Esophagus (tissue), 2 donors: ENCODE results near the gene CDCP1. TPM values are rescaled to one million over a fixed set of nuclear protein-coding genes. Genes with fewer than 3 reads are reported as not detected.

Experiments used
- H3K27ac ChIP-seq, 2 donors: one replicate each; pipeline ENCODE4 v1.5.1; 2013; ENCODE audit warnings: low read depth in 2 of 2, mild to moderate bottlenecking in 2 of 2, inconsistent platforms in 1 of 2, low read length in 1 of 2, moderate library complexity in 1 of 2
- H3K27me3 ChIP-seq, 2 donors: one replicate each; pipeline ENCODE4 v1.6.1; 2013; ENCODE audit warnings: low read length in 2 of 2, control low read depth in 1 of 2, mild to moderate bottlenecking in 1 of 2; ENCODE audit not compliant: insufficient read depth in 2 of 2, control insufficient read depth in 1 of 2
- H3K36me3 ChIP-seq, 2 donors: one replicate each; pipeline ENCODE4 v1.6.1; 2013; ENCODE audit warnings: low read length in 1 of 2; ENCODE audit not compliant: control insufficient read depth in 2 of 2, insufficient read depth in 2 of 2
- H3K4me1 ChIP-seq, 2 donors: one replicate each; pipeline ENCODE4 v1.6.1; 2013; ENCODE audit warnings: low read length in 1 of 2; ENCODE audit not compliant: control insufficient read depth in 2 of 2, insufficient read depth in 2 of 2
- H3K4me3 ChIP-seq, 2 donors: one replicate each; pipeline ENCODE4 v1.5.1; 2013; ENCODE audit warnings: low read length in 2 of 2, mild to moderate bottlenecking in 2 of 2, low read depth in 1 of 2, moderate library complexity in 1 of 2
- H3K9me3 ChIP-seq, 2 donors: one replicate each; pipeline ENCODE4 v1.6.1; 2013; ENCODE audit warnings: mild to moderate bottlenecking in 2 of 2, low read depth in 1 of 2, low read length in 1 of 2, moderate library complexity in 1 of 2; ENCODE audit not compliant: control insufficient read depth in 2 of 2, insufficient read depth in 1 of 2
- WGBS, 2 donors: extraction: QIAGEN DNeasy Blood & Tissue Kit; methylation state at CpG; one replicate each; pipeline ENCODE4 v1.1.7; 2013; 5-methylcytosine and 5-hydroxymethylcytosine counted together
- polyA plus RNA-seq, 2 donors: library from polyadenylated mRNA; stranded (reverse); fragments of 200-250 nt; gene quantifications; one replicate each; pipeline ENCODE4 v1.2.3, GENCODE V29; 2013
- donor health status: healthy with polysubstance abuse.
- donor health status: Bipolar disorder and iron deficiency.

Gene CDCP1, protein sequence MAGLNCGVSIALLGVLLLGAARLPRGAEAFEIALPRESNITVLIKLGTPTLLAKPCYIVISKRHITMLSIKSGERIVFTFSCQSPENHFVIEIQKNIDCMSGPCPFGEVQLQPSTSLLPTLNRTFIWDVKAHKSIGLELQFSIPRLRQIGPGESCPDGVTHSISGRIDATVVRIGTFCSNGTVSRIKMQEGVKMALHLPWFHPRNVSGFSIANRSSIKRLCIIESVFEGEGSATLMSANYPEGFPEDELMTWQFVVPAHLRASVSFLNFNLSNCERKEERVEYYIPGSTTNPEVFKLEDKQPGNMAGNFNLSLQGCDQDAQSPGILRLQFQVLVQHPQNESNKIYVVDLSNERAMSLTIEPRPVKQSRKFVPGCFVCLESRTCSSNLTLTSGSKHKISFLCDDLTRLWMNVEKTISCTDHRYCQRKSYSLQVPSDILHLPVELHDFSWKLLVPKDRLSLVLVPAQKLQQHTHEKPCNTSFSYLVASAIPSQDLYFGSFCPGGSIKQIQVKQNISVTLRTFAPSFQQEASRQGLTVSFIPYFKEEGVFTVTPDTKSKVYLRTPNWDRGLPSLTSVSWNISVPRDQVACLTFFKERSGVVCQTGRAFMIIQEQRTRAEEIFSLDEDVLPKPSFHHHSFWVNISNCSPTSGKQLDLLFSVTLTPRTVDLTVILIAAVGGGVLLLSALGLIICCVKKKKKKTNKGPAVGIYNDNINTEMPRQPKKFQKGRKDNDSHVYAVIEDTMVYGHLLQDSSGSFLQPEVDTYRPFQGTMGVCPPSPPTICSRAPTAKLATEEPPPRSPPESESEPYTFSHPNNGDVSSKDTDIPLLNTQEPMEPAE
- 10 to 100 TPM; 21.0 to 24.3 TPM for polyA plus RNA-seq

DNA sequence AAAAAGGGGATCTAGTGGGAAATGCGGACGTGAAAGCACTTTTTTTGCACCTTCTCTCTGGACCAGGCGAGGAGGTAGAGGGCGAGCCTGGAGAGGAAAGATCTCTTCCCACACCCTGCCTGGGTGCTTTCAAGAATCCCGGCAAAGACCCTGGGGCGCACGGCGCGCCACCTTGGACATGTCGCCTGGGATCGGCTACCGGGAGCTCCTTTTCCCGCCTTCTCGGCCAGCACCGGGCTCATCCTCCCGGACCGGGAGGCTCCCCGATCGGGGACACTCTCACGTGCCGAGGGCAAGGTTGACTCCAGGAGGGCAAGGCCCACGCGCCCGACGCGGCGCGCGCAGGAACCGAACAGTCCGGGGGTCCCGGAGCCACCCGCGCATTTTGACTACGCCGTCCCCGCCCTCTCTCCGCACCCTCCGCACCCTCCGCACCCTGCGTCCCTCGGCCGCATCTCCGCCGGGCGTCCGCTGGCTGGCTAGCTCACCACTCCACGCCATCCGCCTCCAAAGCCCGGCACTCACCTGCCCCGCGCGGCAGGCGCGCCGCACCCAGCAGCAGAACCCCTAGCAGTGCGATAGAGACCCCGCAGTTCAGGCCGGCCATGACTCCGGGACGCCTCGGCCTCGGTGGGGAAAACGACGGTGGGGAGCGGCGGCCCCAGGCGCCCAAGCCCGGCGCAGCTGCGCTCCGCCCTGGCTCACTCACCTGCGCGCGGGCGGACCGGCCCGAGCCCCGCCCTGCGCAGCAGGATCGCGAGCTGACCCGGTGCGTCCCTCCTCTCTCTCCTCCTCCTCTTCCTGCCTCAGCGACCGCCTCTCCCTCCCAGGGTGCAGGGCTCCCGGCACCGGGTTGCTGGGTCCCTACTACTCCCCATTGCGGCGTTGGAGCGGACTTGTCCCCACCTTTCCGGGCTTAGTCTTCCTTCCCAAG is at the start of gene CDCP1:
TSS of gene CDCP1 (minus strand) at position 698 of the 934 bp plus-strand sequence. CDS start at position 607, 91 bp downstream.
- peaks cover 0 to 11% of the 10 kb centered on the region in 2 donors for H3K4me1 ChIP-seq
- no peaks in the 10 kb centered on the region for H3K36me3 ChIP-seq
- H3K27me3 ChIP-seq: no peaks in the 10 kb centered on the region
- H3K9me3 ChIP-seq: no peaks in the 10 kb centered on the region
- peak within 1 kb of the TSS; percentile 85 to 95 for H3K27ac ChIP-seq
- H3K4me3 ChIP-seq: peak within 1 kb of the TSS; percentile 84 to 86
- WGBS, 2 donors: 2% methylated on average over 88 to 92 of the region's 92 CpGs

DNA sequence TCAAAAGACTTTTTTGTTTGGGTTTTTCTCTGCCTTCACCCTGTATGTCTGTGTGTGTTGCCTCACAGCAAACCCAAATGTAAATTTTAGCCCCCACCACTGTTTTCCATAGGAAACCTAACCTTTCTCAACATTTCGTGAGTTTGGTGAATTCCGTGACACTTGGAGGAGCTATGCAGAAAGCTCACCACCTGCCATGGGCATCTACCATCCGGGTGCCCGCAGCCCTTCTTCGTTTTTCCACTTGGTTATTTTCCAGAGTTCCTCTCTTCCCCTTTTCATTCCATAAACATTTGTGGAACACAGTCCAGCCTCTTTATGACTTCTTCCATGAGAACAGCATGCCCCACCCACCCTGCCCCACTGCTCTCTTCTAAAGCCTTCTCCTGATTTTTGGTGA is 48.6 kb upstream of the CDCP1 start:
- no peak overlapping the region for H3K27ac ChIP-seq
- H3K4me3 ChIP-seq: no peak overlapping the region
- no peaks in the 10 kb centered on the region for H3K36me3 ChIP-seq
- no peaks in the 10 kb centered on the region for H3K9me3 ChIP-seq
- H3K4me1 ChIP-seq: peaks cover 0 to 1% of the 10 kb centered on the region in 2 donors
- 94 to 95% methylated on average over 5 of the region's 5 CpGs for WGBS, 2 donors
- H3K27me3 ChIP-seq: no peaks in the 10 kb centered on the region

DNA sequence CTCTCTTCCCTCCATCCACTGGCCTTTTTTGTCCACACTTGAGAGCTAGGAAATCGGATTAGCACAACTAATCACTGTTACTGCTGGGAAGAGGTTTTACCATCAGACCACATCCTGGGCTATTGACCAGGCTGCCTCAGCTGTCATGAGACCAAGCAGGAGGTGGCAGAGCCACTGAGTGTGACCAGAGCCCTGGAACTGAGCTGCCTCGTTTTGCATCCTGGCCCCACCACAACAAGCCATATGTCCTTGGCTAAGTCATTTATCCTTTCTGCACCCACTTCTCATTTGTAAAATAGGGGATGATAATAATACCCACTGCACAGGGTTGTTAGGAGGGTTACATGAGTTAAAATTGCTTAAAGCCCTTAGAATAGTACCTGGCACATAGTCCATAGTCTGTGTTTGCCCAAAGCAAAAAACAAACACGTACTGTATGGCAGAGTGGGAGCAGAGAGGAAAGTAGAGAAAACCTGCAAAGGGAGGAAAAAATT is 45.8 kb upstream of the CDCP1 start:
- H3K9me3 ChIP-seq: no peaks in the 10 kb centered on the region
- no peaks in the 10 kb centered on the region for H3K36me3 ChIP-seq
- H3K4me1 ChIP-seq: peaks cover 0 to 3% of the 10 kb centered on the region in 2 donors
- no peak overlapping the region for H3K4me3 ChIP-seq
- 56 to 64% methylated on average over 3 of the region's 3 CpGs for WGBS, 2 donors
- H3K27ac ChIP-seq: no peak overlapping the region
- H3K27me3 ChIP-seq: no peaks in the 10 kb centered on the region

GRCh38 chr3:45191424-45191823 is 45.2 kb upstream of the CDCP1 start:
- H3K36me3 ChIP-seq: no peaks in the 10 kb centered on the region
- no peaks in the 10 kb centered on the region for H3K9me3 ChIP-seq
- H3K27me3 ChIP-seq: no peaks in the 10 kb centered on the region
- no peak overlapping the region for H3K27ac ChIP-seq
- H3K4me3 ChIP-seq: no peak overlapping the region
- 85 to 90% methylated on average over 4 of the region's 4 CpGs for WGBS, 2 donors
- H3K4me1 ChIP-seq: peaks cover 0 to 3% of the 10 kb centered on the region in 2 donors

- 69 to 74% methylated on average over 8 of the region's 8 CpGs for WGBS, 2 donors
- H3K27ac ChIP-seq: no peak overlapping the region
- H3K4me1 ChIP-seq: peaks cover 0 to 3% of the 10 kb centered on the region in 2 donors
- H3K36me3 ChIP-seq: no peaks in the 10 kb centered on the region
- no peak overlapping the region for H3K4me3 ChIP-seq
- no peaks in the 10 kb centered on the region for H3K9me3 ChIP-seq
- H3K27me3 ChIP-seq: no peaks in the 10 kb centered on the region
Measured at GRCh38 chr3:45188719-45189659, 42.8 kb upstream of the CDCP1 start.

DNA sequence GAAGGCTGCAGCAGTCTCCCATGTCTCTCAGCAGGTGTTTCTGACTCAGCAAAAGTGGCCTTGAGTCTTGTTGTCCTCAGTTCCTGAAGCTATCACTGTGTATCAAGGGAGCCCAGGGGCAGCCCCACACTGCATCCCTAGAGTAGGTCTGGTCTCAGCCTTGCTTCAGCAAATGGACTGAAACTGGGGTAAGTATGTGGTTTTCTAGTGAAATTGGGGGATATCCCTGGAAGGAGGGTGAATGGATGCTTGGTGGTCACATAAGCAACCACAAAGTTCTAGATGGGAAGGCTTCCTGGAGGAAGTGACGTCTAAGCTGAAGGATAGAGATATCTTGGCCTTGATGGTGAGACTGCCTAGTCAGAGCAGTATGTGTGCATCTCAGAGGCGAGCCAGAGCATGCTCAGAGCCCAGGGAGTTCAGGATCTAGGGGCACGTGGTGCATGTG is 41.5 kb upstream of the CDCP1 start:
- Histone ChIP-seq H3K4me1 (peaks cover 3 to 7% of the 10 kb centered on the region in 2 donors), H3K27me3 (no peaks in the 10 kb centered on the region), H3K4me3 (no peak overlapping the region), H3K36me3 (no peaks in the 10 kb centered on the region), H3K27ac (no peak overlapping the region), H3K9me3 (no peaks in the 10 kb centered on the region)
- WGBS, 2 donors: 39 to 57% methylated on average over 3 of the region's 3 CpGs

DNA sequence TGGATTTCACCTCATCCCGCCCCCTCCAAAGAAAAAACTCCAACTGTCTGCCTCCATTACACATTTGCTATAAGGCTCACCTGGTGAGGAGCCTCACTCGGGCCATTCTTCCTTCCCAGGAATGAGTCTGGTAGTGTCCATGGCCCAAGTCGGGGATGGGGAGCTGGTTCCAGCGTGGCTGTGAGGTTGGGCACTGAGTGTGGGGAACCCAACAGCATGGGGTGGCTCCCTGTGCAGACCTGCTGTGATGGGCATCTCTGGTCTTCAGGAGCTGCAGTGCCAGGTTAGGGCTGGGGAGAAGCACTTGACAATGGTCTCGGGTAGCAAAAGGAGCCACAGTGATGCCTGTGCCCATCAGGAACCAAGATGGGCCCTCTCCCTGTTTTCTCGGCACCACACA is 40.7 kb upstream of the CDCP1 start:
- peaks cover 3 to 8% of the 10 kb centered on the region in 2 donors for H3K4me1 ChIP-seq
- H3K9me3 ChIP-seq: no peaks in the 10 kb centered on the region
- no peak overlapping the region for H3K4me3 ChIP-seq
- H3K36me3 ChIP-seq: no peaks in the 10 kb centered on the region
- H3K27ac ChIP-seq: no peak overlapping the region
- 95 to 97% methylated on average over 6 of the region's 6 CpGs for WGBS, 2 donors
- no peaks in the 10 kb centered on the region for H3K27me3 ChIP-seq

DNA sequence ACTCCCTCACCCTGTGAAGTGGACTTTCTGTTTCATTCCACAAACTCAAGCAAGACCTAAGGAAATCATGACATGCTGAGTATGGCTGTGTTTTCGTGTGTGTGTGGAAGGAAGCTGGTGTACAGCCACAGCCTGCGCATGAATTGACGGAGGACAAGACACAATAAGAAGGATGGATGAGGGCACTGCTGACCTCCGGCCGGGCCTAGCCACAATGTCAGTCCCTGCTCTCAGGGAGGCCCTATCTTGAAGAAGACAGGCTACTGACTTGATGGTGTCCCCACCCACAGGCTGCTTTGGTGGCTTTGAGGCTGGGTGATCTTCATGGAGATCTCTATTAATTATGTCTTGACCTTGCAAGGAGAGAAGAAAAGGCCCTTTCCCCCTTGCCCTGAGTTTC is 39.3 kb upstream of the CDCP1 start:
- Histone ChIP-seq H3K4me3 (no peak overlapping the region), H3K9me3 (no peaks in the 10 kb centered on the region), H3K27ac (no peak overlapping the region), H3K4me1 (peaks cover 3 to 15% of the 10 kb centered on the region in 2 donors), H3K27me3 (no peaks in the 10 kb centered on the region), H3K36me3 (no peaks in the 10 kb centered on the region)
- WGBS, 2 donors: 90 to 95% methylated on average over 5 of the region's 5 CpGs
